ENCODE data around the gene HYAL1. TPM values are rescaled to one million over a fixed set of nuclear protein-coding genes. Genes with fewer than 3 reads are reported as not detected.
A peak's percentile ranks its signal among the peaks of the same experiment; 100 is the strongest.

The HYAL1 gene
- total RNA-seq, 1 experiment from 2014 or later: 0.37 TPM

DNA sequence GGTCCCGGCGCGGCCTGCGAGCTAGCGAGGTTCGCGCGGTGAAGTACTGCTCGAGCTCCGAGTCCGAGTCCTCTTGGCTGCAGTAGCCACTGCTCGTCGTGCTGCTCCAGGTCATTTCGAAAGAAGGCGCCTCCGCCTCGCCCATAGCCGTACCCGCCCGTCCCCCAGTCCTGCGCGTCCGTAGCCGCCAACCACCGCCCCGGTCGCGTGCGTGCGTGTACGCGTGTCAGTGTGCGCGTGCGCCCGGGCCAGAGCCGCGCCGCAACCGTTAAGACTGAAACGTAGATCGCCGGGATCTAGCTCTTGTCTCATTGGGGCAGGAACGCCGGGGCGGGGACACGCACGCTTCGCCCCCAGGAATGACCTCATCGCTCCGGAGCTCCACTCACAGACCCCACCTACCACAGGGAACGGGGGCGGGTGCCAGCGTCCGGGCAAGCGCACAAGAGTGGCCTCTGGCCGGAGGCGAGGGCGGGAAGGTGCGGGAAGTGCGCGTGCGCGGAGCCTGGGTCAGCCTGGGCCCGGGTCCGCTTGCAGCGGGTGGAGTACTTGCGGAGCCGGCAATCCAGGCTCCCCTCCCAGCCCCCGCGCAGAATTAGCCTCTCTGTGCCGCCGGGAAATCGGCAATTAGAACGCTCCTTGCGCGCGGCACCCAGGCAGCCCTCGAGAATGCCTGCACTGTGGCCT lies 33.9 kb upstream of the HYAL1 start:
- ChIA-PET CTCF (interaction anchor here (0.5 to 1.5 kb wide), 3 partner anchors 9 to 1052 kb away, joined by 4 to 6 read pairs (median 4); partner anchors contain the start of gene TUSC2), POLR2A (ENCODE audit: low non-redundant PET) (interaction anchor here (1.1 kb wide), 1 partner anchor 9 kb away, joined by 4 read pairs; the partner anchor contains the start of gene TUSC2)
- Histone ChIP-seq H3K4me3 (ENCODE audit: low read depth, low read length, poor library complexity, severe bottlenecking) (peak overlapping the region; percentile 82), H3K27ac (ENCODE audit: low read depth, low read length, poor library complexity, severe bottlenecking) (peak overlapping the region; percentile 90), H3K27me3 (replicated peaks; ENCODE audit: insufficient read depth, low read depth, low read length, poor library complexity) (no peaks in the 10 kb centered on the region), H3K36me3 (ENCODE audit: insufficient read depth, low read length, poor library complexity, severe bottlenecking) (no peaks in the 10 kb centered on the region), H3K4me1 (ENCODE audit: insufficient read depth, low read length, poor library complexity, severe bottlenecking) (no peaks in the 10 kb centered on the region), H3K9me3 (ENCODE audit: low read depth, low read length, poor library complexity, severe bottlenecking) (no peaks in the 10 kb centered on the region)
- no TSS peak for BruUV-seq (replicated peaks)
- intact Hi-C loops (cut with micrococcal nuclease; ENCODE audit: unreplicated experiment): no loop called here
- peak; percentile 95 for DNase-seq (ENCODE audit: low spot score)
- TF ChIP-seq, protein P1, sequence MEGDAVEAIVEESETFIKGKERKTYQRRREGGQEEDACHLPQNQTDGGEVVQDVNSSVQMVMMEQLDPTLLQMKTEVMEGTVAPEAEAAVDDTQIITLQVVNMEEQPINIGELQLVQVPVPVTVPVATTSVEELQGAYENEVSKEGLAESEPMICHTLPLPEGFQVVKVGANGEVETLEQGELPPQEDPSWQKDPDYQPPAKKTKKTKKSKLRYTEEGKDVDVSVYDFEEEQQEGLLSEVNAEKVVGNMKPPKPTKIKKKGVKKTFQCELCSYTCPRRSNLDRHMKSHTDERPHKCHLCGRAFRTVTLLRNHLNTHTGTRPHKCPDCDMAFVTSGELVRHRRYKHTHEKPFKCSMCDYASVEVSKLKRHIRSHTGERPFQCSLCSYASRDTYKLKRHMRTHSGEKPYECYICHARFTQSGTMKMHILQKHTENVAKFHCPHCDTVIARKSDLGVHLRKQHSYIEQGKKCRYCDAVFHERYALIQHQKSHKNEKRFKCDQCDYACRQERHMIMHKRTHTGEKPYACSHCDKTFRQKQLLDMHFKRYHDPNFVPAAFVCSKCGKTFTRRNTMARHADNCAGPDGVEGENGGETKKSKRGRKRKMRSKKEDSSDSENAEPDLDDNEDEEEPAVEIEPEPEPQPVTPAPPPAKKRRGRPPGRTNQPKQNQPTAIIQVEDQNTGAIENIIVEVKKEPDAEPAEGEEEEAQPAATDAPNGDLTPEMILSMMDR (conservative IDR thresholded peaks at IDR 0.05; ENCODE audit: low read depth, low read length): no peak
- TF ChIP-seq EZH2 (IDR thresholded peaks at IDR 0.05; ENCODE audit: borderline replicate concordance, low read depth, low read length, poor library complexity, severe bottlenecking): no peak

DNA sequence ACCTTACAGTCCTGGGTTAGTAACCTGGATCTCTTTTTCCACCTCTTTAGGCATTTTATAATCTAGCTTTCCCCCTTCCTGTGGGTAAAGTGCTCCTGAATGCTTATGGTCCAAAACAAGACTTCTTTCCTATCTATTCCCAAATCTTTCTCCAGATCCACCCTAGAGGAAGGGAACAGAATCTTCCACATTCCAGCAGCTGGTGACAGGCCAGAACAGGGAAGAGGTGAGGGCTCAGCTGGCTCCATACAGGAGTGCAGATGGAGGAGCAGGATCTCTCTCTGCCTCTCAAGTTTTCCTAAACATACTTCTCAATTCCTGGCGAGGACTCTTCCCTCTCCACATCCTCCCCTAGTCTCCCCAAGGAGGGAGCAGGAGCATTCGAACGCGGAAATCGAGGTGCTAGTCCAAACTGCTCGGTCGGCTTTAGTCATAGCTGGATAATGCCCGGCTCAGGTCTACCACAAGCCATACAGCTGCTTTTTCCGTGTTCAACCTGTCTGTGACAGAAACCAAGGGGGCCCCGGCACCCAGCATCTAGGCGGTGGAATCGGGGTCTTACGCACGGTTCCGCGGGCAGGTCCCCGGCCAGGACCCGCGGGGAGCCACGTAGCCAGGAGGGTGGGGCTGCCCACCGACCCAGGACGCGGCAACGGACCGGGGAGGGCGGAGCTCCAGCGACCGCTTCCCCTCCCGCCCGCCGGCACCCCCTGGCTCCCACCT lies 33.2 kb upstream of the HYAL1 start:
- peak overlapping the region; percentile 90 for H3K27ac ChIP-seq (ENCODE audit: low read depth, low read length, poor library complexity, severe bottlenecking)
- BruUV-seq (replicated peaks): TSS peak; percentile 64
- intact Hi-C loops (cut with micrococcal nuclease; ENCODE audit: unreplicated experiment): no loop called here

DNA sequence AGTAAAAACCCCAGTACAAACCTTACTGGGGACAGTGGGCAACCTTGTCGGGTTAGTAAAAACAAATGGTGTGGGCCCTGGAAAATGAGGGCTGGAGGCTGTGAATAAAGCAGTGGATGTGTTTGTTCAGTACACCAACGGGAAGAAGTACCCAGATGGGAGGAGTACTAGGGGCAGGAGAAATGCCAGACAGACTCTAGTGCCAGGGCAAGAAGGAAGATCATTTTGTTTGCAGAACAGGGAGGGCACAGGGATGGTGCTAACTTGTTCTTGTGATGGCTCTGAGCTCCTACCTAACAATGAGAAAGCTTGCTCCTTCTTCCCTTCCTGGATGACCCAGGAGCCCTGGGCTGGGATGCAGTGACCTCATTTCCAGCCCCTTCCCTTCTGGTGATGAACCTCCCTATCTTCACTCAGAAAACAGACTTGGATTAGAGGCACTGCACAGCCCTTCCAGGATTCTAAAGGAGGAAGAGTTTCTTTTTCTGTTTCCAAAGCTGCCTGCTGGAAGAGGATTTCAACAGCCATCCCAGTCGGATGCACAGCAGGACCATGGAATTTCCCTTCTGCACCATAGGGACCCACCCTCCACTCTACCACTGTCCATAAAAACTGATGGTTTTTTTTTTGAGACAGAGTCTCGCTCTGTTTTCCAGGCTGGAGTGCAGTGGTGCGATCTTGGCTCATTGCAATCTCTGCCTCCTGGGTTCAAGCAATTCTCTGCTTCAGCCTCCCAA lies 31.1 kb upstream of the HYAL1 start:
- Histone ChIP-seq H3K9me3 (ENCODE audit: low read depth, low read length, poor library complexity, severe bottlenecking) (no peaks in the 10 kb centered on the region), H3K27ac (ENCODE audit: low read depth, low read length, poor library complexity, severe bottlenecking) (no peak overlapping the region), H3K36me3 (ENCODE audit: insufficient read depth, low read length, poor library complexity, severe bottlenecking) (peaks cover 16% of the 10 kb centered on the region), H3K27me3 (replicated peaks; ENCODE audit: insufficient read depth, low read depth, low read length, poor library complexity) (no peaks in the 10 kb centered on the region), H3K4me1 (ENCODE audit: insufficient read depth, low read length, poor library complexity, severe bottlenecking) (no peaks in the 10 kb centered on the region), H3K4me3 (ENCODE audit: low read depth, low read length, poor library complexity, severe bottlenecking) (no peak overlapping the region)
- no TSS peak for BruUV-seq (replicated peaks)
- TF ChIP-seq, protein P1 (conservative IDR thresholded peaks at IDR 0.05; ENCODE audit: low read depth, low read length): no peak
- no peak for TF ChIP-seq EZH2 (IDR thresholded peaks at IDR 0.05; ENCODE audit: borderline replicate concordance, low read depth, low read length, poor library complexity, severe bottlenecking)
- intact Hi-C loops (cut with micrococcal nuclease; ENCODE audit: unreplicated experiment): no loop called here
- no peak for DNase-seq (ENCODE audit: low spot score)
- CTCF ChIA-PET: no interaction called here
- POLR2A ChIA-PET (ENCODE audit: low non-redundant PET): no interaction called here

More for the DNA sequence above, 33.2 kb upstream of the HYAL1 start:
- ChIA-PET POLR2A (ENCODE audit: low non-redundant PET) (interaction anchor here (1.1 kb wide), 1 partner anchor 8 kb away, joined by 4 read pairs; the partner anchor contains the start of gene TUSC2), CTCF (interaction anchor here (0.5 to 1.5 kb wide), 3 partner anchors 8 to 1053 kb away, joined by 4 to 6 read pairs (median 4); partner anchors contain the start of gene TUSC2)
- Histone ChIP-seq H3K36me3 (ENCODE audit: insufficient read depth, low read length, poor library complexity, severe bottlenecking) (peaks cover 5% of the 10 kb centered on the region), H3K4me1 (ENCODE audit: insufficient read depth, low read length, poor library complexity, severe bottlenecking) (no peaks in the 10 kb centered on the region), H3K27me3 (replicated peaks; ENCODE audit: insufficient read depth, low read depth, low read length, poor library complexity) (no peaks in the 10 kb centered on the region), H3K4me3 (ENCODE audit: low read depth, low read length, poor library complexity, severe bottlenecking) (peak overlapping the region; percentile 82), H3K9me3 (ENCODE audit: low read depth, low read length, poor library complexity, severe bottlenecking) (no peaks in the 10 kb centered on the region)
- no peak for DNase-seq (ENCODE audit: low spot score)
- no peak for TF ChIP-seq EZH2 (IDR thresholded peaks at IDR 0.05; ENCODE audit: borderline replicate concordance, low read depth, low read length, poor library complexity, severe bottlenecking)
- TF ChIP-seq, protein P1 (conservative IDR thresholded peaks at IDR 0.05; ENCODE audit: low read depth, low read length): no peak

Data from A673 (cell line).